ENCODE data around the gene FIZ1.
"Not testable (repeated sequence)": the region's sequence is repeated elsewhere in the genome, so short reads cannot be mapped to it uniquely, and the experiment has no call there.

The FIZ1 gene

GRCh38 chr19:55573929-55574328, 25.4 kb downstream of the FIZ1 start:
- DNase-seq (ENCODE audit: low read depth, low spot score): not testable (repeated sequence)

DNA sequence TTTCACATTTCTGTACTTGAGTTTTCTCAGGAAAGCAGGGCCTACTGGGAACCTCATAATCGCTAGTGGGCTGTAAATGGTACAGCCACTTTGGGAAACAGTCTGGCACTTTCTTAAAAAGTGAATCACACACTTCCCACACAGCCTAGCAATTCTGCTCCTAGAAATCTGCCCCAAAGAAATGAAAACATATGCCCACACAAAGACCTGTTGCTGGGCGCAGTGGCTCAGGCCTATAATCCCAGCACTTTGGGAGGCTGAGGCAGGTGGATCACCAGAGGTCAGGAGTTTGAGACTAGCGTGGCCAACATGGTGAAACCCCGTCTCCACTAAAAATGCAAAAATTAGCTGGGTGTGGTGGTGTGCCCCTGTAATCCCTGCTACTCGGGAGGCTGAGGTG, 29.8 kb downstream of the FIZ1 start:
- DNase-seq (ENCODE audit: low read depth, low spot score): not testable (repeated sequence)

GRCh38 chr19:55567708-55568328, 31.5 kb downstream of the FIZ1 start:
- no peak for DNase-seq (ENCODE audit: low read depth, low spot score)

DNA sequence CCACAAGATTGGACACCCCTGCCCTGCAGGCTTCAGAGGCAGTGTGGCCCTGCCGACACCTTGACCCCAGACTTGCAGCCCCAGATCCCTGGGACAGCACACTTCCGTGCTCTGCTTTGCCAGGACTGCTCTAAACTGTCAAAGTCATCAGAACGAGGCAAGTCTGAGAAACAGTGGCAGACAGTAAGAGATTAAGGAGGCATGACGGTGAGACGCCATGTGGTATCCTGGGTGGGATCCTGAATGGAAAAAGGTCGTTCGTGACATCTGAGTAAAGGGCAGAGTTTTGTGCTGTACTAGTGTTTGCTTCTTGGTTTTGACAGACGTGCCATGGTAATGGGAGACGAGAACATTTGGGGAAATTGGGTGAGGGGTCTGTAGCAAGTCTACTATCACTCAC, 32.5 kb downstream of the FIZ1 start:
- DNase-seq (ENCODE audit: low read depth, low spot score): no peak

DNA sequence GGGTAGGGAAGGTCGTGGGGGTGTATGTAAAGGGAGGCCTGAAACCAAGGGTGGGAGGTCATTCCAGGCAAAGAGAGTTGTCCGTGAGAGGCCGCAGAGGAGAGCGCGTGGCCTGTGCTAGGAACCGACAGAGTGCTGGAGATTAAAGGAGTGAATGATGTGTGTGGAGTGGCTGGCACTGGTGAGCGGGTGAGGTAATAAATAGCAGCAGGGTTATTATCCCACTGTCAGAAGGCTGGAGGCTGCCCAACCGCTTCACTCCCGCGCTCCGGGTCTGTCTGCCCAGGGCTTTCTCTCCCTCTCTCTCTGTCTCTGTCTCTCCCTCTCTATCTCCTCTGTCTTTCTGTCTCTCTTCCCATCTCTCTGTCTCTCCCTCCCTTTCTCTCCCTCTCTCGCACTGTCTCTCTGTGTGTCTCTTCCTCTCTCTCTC, 36.0 kb downstream of the FIZ1 start:
- DNase-seq (ENCODE audit: low read depth, low spot score): no peak

DNA sequence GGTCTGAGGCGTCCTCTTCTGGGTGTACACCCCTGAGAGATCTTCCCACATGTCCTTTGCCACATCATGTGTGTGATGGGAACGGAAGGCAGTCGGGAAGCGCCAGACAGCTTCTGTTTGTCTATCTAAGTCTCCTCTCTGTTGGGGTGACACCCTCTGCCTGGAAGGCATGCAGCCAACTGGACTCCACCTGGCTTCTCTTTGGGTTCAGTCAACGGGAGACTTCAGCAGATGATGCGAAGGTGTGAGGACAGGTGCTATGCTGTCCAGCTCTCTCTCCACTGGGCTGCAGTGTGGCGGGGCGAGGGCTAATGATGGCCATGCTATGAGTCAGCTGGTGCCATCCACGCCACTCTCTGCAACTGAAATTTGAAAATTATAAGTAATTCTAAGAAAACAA, 39.6 kb downstream of the FIZ1 start:
- DNase-seq (ENCODE audit: low read depth, low spot score): no peak

DNA sequence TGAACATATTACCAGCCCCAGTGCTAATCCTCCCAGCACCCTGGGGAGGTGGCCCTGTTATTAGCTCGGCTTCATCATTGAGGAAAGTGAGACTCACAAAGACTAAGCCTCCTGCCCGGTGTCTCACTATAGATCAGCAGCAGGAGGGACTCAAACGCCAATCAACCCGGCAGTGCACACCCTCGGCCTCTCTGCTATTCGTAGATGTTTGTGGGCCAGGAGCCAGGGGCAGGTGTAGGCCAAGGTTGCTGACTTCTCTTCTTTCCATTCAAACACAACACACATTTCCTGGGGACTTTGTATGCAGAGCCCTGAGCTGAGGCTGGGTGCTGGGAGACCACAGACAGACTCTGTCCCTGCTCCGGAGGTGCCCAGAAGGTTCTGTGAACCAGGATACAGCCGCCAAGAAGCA, 44.6 kb downstream of the FIZ1 start:
- DNase-seq (ENCODE audit: low read depth, low spot score): no peak

DNA sequence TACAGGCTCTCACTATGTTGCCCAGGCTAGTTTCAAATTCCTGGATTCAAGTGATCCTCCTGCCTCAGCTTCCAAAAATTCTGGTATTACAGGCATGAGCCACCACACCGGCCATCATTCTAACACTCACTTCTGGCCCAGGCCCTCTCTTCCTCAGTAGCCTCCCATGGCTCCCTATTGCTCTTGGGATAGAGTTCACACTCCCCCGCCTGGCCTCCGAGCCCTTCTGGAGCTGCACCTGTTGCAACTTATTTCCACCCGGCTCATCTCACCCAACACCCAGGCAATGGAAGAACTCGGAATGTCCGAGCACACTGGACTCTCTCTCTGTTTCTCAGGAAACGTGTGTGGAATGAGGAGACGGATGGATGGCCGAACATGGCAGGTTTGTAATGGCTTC, 45.0 kb downstream of the FIZ1 start:
- DNase-seq (ENCODE audit: low read depth, low spot score): no peak

- DNase-seq (ENCODE audit: low read depth, low spot score): no peak
These were observed 45.8 kb downstream of the FIZ1 start for GRCh38 chr19:55553217-55554182.

- no peak for DNase-seq (ENCODE audit: low read depth, low spot score)
These were observed 46.7 kb downstream of the FIZ1 start for GRCh38 chr19:55552620-55553019.

DNA sequence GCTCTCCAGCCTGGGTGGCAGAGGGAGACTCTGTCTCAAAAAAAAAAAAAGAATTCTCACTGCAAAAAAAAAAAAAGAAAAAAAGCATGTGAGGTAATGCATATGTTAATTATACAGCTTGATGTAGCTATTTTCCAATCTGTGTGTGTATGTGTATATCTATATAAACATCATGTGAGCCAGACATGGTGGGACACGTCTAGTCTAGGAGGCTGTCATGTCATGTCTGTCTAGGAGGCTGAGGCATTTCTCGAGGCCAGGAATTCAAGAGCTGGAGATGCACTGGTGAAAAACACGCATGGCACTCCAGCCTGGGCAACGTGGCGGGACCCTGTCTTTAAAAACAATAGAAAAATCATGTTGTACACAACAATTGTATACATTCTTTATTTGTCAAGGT, 47.1 kb downstream of the FIZ1 start:
- no peak for DNase-seq (ENCODE audit: low read depth, low spot score)

DNA sequence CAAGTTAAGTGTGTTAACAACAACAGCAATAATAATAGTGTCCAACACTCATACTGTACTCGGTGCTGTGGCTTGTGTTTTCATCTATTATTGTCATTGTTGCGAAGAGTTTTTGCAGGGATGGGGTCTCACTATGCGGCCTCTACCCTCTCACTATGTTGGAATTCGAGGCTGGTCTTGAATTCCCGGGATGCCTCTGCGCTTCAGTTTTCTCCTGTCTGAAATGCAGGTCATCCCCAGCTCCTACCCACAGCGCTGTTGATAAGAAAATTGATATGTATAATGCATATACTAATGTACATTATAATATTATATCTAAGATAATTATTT, 49.0 kb downstream of the FIZ1 start:
- no peak for DNase-seq (ENCODE audit: low read depth, low spot score)

DNA sequence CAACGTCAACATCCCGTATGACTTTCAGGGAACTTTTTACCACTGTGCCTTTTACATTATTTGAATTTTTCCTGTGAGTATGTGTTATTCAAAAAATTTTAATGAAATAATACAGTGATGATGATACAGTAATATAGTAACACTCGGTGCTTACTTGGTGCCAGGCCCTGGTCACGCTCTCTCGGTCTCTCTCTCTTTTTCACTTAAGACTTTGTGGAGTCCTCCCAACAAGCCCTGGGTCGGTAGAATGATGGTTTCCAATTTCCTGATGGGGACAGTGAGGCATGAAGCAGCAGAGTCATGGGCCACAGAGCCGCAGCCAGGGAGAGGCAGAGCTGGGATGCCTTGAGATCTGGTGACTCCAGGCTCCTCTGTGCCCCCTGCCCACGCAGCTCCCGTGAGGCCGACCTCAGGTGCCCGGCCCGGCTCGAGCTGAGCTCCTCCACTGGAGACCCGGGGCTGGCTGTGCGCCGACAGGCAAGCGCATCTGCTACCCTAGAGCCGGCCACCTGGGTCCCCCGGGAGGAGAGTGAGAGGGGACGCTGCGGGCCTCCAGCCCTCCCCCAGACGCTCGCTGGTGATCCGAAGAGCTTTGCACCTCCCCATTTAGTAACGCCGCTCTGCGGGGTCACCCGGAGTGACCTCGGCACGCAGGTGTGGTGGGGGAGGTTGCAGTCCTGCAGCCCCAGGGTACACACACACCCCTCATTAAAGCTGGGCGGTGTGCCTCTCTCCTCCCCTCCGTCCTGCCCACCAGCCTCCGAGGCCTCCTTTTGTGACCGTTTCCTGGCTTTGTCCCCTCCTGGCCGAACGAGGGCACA, 49.6 kb downstream of the FIZ1 start:
- no peak for DNase-seq (ENCODE audit: low read depth, low spot score)

- DNase-seq (ENCODE audit: low read depth, low spot score): no peak
These were observed 52.3 kb downstream of the FIZ1 start for GRCh38 chr19:55546822-55547614.

GRCh38 chr19:55546011-55546410, 53.3 kb downstream of the FIZ1 start:
- no peak for DNase-seq (ENCODE audit: low read depth, low spot score)

- no peak for DNase-seq (ENCODE audit: low read depth, low spot score)
These were observed 53.9 kb downstream of the FIZ1 start, which contains the start of gene SBK3 for GRCh38 chr19:55545443-55545842. Gene SBK3 (minus strand): TSS chr19:55545543. CDS start chr19:55545543, 0 bp downstream.

DNA sequence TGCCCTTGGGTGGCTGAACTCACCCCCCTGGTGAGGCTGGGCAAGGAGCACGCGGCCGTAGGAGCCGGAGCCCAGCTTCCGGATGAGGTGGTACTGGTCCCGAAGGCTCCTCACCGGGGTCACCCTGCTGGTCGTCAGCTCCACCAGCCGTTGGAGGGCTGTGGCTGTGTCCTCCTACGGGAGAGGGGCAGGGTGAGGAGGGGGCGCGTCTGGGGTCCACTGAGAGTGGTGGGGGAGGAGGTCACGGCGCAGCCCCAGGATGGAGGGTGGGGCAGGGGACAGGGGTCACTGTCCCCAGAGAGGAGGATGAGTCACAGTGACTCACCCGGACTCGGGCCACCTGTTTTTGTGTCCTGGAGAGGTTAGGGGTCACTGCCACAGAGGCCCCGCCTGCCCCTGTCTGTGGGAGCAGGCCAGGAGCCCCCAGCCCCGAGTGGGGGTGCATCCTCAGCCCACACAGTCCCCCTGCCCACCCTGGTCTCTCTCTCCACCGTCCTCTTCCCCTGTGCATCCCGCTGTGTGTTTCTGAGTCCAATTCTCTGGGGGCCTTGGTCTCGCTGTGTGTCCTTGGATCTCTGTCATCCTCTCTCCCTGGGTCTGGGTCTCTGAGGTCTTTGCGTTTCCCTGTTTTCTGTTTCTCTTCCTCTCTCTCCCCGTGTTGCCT, 54.4 kb downstream of the FIZ1 start:
- DNase-seq (ENCODE audit: low read depth, low spot score): no peak

DNA sequence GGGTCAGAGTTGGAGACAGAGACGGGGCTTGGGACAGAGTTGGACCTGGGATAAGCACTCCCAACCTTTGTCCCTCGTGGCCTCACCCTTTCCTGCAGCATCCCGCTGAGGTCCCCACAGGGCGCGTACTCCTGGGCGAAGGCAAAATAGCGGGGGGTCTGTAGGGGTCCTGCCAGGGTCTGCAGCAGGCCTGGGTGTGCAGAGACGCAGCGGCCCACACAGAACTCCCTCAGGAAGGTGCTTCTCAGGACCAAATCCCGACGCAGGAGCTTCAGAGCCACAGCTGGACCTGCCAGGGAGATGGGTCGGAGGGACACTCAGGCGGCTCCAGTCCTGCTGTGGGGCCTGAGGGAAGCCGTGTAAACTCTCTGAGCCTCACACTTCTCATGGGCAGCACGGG, 55.3 kb downstream of the FIZ1 start:
- DNase-seq (ENCODE audit: low read depth, low spot score): no peak

DNA sequence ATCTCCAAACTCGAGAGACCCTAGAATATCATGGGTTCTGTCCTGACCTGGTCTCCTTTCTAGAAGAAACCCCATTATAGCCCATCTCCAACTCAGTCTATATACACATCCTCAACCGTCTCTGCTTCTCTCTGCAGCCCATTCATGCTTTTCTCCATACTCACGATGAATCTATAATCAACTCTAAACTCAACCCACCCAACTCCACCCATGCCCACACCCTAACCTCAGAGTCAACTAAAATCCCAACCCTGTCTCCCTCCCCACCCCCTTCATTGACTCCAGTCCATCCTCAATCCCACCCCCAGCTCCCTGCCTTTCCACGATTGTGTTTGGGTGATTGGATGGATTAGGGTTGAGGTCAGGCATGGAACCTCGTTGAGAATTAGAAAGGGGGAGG, 55.8 kb downstream of the FIZ1 start:
- DNase-seq (ENCODE audit: low read depth, low spot score): no peak

DNA sequence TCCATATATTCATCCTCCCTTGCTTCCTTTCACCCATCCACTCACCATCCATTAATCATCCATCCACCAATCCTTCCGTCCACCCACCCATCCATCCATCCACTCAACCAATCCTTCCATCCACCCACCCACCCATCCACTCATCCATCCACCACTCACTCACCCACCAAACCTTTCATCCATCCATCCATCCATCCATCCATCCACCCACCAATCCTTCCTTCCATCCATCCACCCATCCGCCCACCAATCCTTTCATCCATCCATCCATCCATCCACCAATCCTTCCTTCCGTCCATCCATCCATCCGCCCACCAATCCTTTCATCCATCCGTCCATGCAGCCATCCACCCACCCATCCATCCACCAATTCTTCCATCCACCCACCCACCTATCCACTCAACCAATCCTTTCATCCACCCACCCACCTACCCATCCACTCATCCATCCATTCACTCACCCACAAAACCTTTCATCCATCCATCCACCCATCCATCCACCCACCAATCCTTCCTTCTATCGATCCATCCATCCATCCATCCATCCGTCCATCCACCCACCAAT, 56.9 kb downstream of the FIZ1 start:
- DNase-seq (ENCODE audit: low read depth, low spot score): no peak

All from activated CD4-positive, CD25-positive, alpha-beta regulatory T cell treated with anti-CD3 and anti-CD28 coated beads, Interleukin-2, amount 50 U/mL, for 16 hours (primary cell).